ENCODE results near the gene OR10R2.

DNA sequence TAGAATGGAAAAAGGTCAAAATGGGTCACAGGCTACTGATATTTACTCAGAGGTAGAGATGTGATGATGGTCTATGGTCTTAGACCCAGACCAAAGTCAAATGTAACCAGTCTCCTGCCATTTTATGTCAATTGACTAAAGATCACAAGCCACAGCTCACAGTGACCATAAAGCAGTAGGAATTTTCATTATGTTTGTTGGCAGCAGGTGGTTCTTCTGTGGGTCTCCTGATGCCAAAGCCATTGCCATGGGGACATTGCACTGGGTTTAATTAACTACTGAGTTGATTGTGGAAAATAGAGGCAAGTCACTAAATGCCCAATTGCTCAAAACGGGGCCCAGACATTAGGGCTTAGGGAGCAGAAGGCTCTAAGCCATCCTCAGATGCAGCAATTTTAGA lies 45.9 kb upstream of the OR10R2 start, which contains the start of gene OR10K2:
- TF ChIP-seq ZFP3 (CRISPR knock-in tag; IDR thresholded peaks at IDR 0.05) (no peak), ARNTL (CRISPR knock-in tag; IDR thresholded peaks at IDR 0.05; ENCODE audit: borderline replicate concordance, low read depth) (no peak), PPARA (CRISPR knock-in tag; IDR thresholded peaks at IDR 0.05; ENCODE audit: borderline replicate concordance) (no peak)
- TF ChIP-seq, protein P1, sequence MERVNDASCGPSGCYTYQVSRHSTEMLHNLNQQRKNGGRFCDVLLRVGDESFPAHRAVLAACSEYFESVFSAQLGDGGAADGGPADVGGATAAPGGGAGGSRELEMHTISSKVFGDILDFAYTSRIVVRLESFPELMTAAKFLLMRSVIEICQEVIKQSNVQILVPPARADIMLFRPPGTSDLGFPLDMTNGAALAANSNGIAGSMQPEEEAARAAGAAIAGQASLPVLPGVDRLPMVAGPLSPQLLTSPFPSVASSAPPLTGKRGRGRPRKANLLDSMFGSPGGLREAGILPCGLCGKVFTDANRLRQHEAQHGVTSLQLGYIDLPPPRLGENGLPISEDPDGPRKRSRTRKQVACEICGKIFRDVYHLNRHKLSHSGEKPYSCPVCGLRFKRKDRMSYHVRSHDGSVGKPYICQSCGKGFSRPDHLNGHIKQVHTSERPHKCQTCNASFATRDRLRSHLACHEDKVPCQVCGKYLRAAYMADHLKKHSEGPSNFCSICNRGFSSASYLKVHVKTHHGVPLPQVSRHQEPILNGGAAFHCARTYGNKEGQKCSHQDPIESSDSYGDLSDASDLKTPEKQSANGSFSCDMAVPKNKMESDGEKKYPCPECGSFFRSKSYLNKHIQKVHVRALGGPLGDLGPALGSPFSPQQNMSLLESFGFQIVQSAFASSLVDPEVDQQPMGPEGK (CRISPR knock-in tag; IDR thresholded peaks at IDR 0.05; ENCODE audit: borderline replicate concordance) = no peak

All from SK-N-SH treated with all-trans-retinoic acid at 6 μM for 48 hours (cell line).